Measurements from ENCODE around the gene TRIM38. TPM values are rescaled to one million over a fixed set of nuclear protein-coding genes. Genes with fewer than 3 reads are reported as not detected.

Gene TRIM38
- total RNA-seq, 3 donors from 2014 or later = 11.4 to 15.8 (median 12.6) TPM

- TF ChIP-seq CTCF (IDR thresholded peaks at IDR 0.05) = no peak
- Histone ChIP-seq H3K4me1 (ENCODE audit: low read depth) (peaks cover 16% of the 10 kb centered on the region), H3K36me3 (ENCODE audit: low read depth) (no peaks in the 10 kb centered on the region), H3K4me3 (peak overlapping the region; percentile 30), H3K9me3 (no peaks in the 10 kb centered on the region)
- intact Hi-C loops (cut with DNase I, micrococcal nuclease) = no loop called here
- DNase-seq (peak in 1 of 3 donors; percentile 55), ATAC-seq (peak; percentile 7)
These were observed 973 bp downstream of the TRIM38 start for GRCh38 chr6:25963426-25964123.

GRCh38 chr6:25965058-25965457 lies 2.5 kb downstream of the TRIM38 start:
- ATAC-seq (no peak), DNase-seq (no peak)
- Histone ChIP-seq H3K4me1 (ENCODE audit: low read depth) (peaks cover 16% of the 10 kb centered on the region), H3K36me3 (ENCODE audit: low read depth) (peaks cover under 1% of the 10 kb centered on the region), H3K9me3 (no peaks in the 10 kb centered on the region), H3K4me3 (no peak overlapping the region)
- intact Hi-C loops (cut with DNase I, micrococcal nuclease) = no loop called here
- no peak for TF ChIP-seq CTCF (IDR thresholded peaks at IDR 0.05)

- Histone ChIP-seq H3K4me1 (ENCODE audit: low read depth) (peaks cover 16% of the 10 kb centered on the region), H3K36me3 (ENCODE audit: low read depth) (peaks cover 7% of the 10 kb centered on the region)
These were observed 4.1 kb downstream of the TRIM38 start for GRCh38 chr6:25966711-25967110.

GRCh38 chr6:25968769-25969168 lies 6.2 kb downstream of the TRIM38 start:
- Histone ChIP-seq H3K4me1 (ENCODE audit: low read depth) (peaks cover 16% of the 10 kb centered on the region), H3K36me3 (ENCODE audit: low read depth) (peaks cover 17% of the 10 kb centered on the region)

More at GRCh38 chr6:25966711-25967110, 4.1 kb downstream of the TRIM38 start:
- H3K4me3 ChIP-seq = no peak overlapping the region
- intact Hi-C loops (cut with DNase I, micrococcal nuclease) = no loop called here
- H3K9me3 ChIP-seq = no peaks in the 10 kb centered on the region
- no peak for DNase-seq
- no peak for TF ChIP-seq CTCF (IDR thresholded peaks at IDR 0.05)
- no peak for ATAC-seq

GRCh38 chr6:25971187-25971821 lies 8.7 kb downstream of the TRIM38 start:
- no peak overlapping the region for H3K4me3 ChIP-seq
- no peak for TF ChIP-seq CTCF (IDR thresholded peaks at IDR 0.05)
- DNase-seq (no peak), ATAC-seq (peak; percentile 40)
- peaks cover 12% of the 10 kb centered on the region for H3K4me1 ChIP-seq (ENCODE audit: low read depth)
- no peaks in the 10 kb centered on the region for H3K9me3 ChIP-seq
- intact Hi-C loops (cut with DNase I, micrococcal nuclease) = no loop called here
- peaks cover 24% of the 10 kb centered on the region for H3K36me3 ChIP-seq (ENCODE audit: low read depth)

More at GRCh38 chr6:25968769-25969168, 6.2 kb downstream of the TRIM38 start:
- intact Hi-C loops (cut with DNase I, micrococcal nuclease) = no loop called here
- ATAC-seq = no peak
- H3K4me3 ChIP-seq = no peak overlapping the region
- TF ChIP-seq CTCF (IDR thresholded peaks at IDR 0.05) = no peak
- no peak for DNase-seq
- no peaks in the 10 kb centered on the region for H3K9me3 ChIP-seq
